NCI-H460 (cell line): ENCODE results near the gene APOBEC3B. TPM values are rescaled to one million over a fixed set of nuclear protein-coding genes. Genes with fewer than 3 reads are reported as not detected.
A peak's percentile ranks its signal among the peaks of the same experiment; 100 is the strongest.
"Not testable (repeated sequence)": the region's sequence is repeated elsewhere in the genome, so short reads cannot be mapped to it uniquely, and the experiment has no call there.

Source experiments
- DNase-seq: peaks from one replicate; pipeline ENCODE4 v3.0.0-alpha.2; 2016; ENCODE audit warnings: low read depth; ENCODE audit errors: extremely low read depth
- total RNA-seq: library from RNA; depleted of rRNA; stranded (reverse); fragments of >200 nt; shearing (Covaris generic); gene quantifications from 2 replicates; pipeline ENCODE4 v1.2.3, GENCODE V29; 2014

The APOBEC3B gene
- total RNA-seq, 1 experiment from 2014 or later, result 5.1 TPM

- no peak for DNase-seq
Observed at GRCh38 chr22:38965614-38966379, 16.4 kb upstream of the APOBEC3B start.

- DNase-seq, result no peak
Observed at GRCh38 chr22:38966380-38966702, 15.8 kb upstream of the APOBEC3B start.

GRCh38 chr22:38966942-38967341, 15.2 kb upstream of the APOBEC3B start:
- DNase-seq, result no peak

- DNase-seq, result no peak
Observed at GRCh38 chr22:38967451-38968450, 14.4 kb upstream of the APOBEC3B start.

GRCh38 chr22:38968801-38969200, 13.3 kb upstream of the APOBEC3B start:
- no peak for DNase-seq

GRCh38 chr22:38970551-38970950, 11.6 kb upstream of the APOBEC3B start:
- no peak for DNase-seq

GRCh38 chr22:38971202-38971601, 10.9 kb upstream of the APOBEC3B start:
- no peak for DNase-seq

- no peak for DNase-seq
Observed at GRCh38 chr22:38971791-38972190, 10.4 kb upstream of the APOBEC3B start.

- DNase-seq, result no peak
Observed at GRCh38 chr22:38972558-38972957, 9.6 kb upstream of the APOBEC3B start.

GRCh38 chr22:38973289-38974169, 8.6 kb upstream of the APOBEC3B start:
- DNase-seq, result peak; percentile 5

- DNase-seq, result no peak
Observed at GRCh38 chr22:38974170-38974825, 7.8 kb upstream of the APOBEC3B start.

GRCh38 chr22:38974826-38975175, 7.3 kb upstream of the APOBEC3B start:
- DNase-seq, result no peak

- not testable (repeated sequence) for DNase-seq
Observed at GRCh38 chr22:38977289-38977688, 4.9 kb upstream of the APOBEC3B start.

GRCh38 chr22:38980587-38980986, 1.6 kb upstream of the APOBEC3B start:
- not testable (repeated sequence) for DNase-seq

- no peak for DNase-seq
Observed at GRCh38 chr22:38981005-38981991, 849 bp upstream of the APOBEC3B start.

GRCh38 chr22:38984224-38984623, 2.1 kb downstream of the APOBEC3B start:
- DNase-seq, result no peak

- not testable (repeated sequence) for DNase-seq
Observed at GRCh38 chr22:38984784-38985757, 2.9 kb downstream of the APOBEC3B start.

GRCh38 chr22:38986629-38987028, 4.5 kb downstream of the APOBEC3B start:
- DNase-seq, result no peak
